ENCODE data around the gene EPB41L4B. TPM values are rescaled to one million over a fixed set of nuclear protein-coding genes. Genes with fewer than 3 reads are reported as not detected.

Gene EPB41L4B
- total RNA-seq, 6 experiments from 2014 or later, result 0.33 to 0.37 (median 0.35) TPM; not detected in 2

- H3K9me3 Mint-ChIP-seq, result no peaks in the 10 kb centered on the region
- no peaks in the 10 kb centered on the region; the same call in 1 of the 2 replicates for H3K36me3 Mint-ChIP-seq (ENCODE audit: low read depth)
- no peak overlapping the region for H3K4me3 Mint-ChIP-seq
- no peak for TF ChIP-seq CTCF (IDR thresholded peaks at IDR 0.05)
- no peak for DNase-seq
- peaks cover 10% of the 10 kb centered on the region for H3K27me3 Mint-ChIP-seq (ENCODE audit: insufficient read depth)
- H3K27ac Mint-ChIP-seq, result peak overlapping the region; percentile 81
- peaks cover 83% of the 10 kb centered on the region for H3K4me1 Mint-ChIP-seq (ENCODE audit: low read depth)
Measured at GRCh38 chr9:109253241-109253636, 67.6 kb downstream of the EPB41L4B start.

GRCh38 chr9:109252291-109252690 is 68.6 kb downstream of the EPB41L4B start:
- no peaks in the 10 kb centered on the region for H3K9me3 Mint-ChIP-seq
- H3K4me3 Mint-ChIP-seq, result no peak overlapping the region
- no peak overlapping the region for H3K27ac Mint-ChIP-seq
- peaks cover 7% of the 10 kb centered on the region for H3K27me3 Mint-ChIP-seq (ENCODE audit: insufficient read depth)
- no peak for DNase-seq
- H3K4me1 Mint-ChIP-seq (ENCODE audit: low read depth), result peaks cover 88% of the 10 kb centered on the region
- no peaks in the 10 kb centered on the region; the same call in 1 of the 2 replicates for H3K36me3 Mint-ChIP-seq (ENCODE audit: low read depth)
- TF ChIP-seq CTCF (IDR thresholded peaks at IDR 0.05), result no peak

- Mint-ChIP-seq H3K9me3 (no peaks in the 10 kb centered on the region), H3K4me1 (ENCODE audit: low read depth) (peaks cover 82% of the 10 kb centered on the region), H3K27me3 (ENCODE audit: insufficient read depth) (peaks cover 4% of the 10 kb centered on the region; the same call in 1 of the 2 replicates), H3K27ac (peak overlapping the region; percentile 85), H3K4me3 (peak overlapping the region; percentile 53; the same call in 1 of the 2 replicates), H3K36me3 (ENCODE audit: low read depth) (no peaks in the 10 kb centered on the region; the same call in 1 of the 2 replicates)
- DNase-seq, result no peak
- TF ChIP-seq CTCF (IDR thresholded peaks at IDR 0.05), result no peak
Measured at GRCh38 chr9:109251776-109252106, 69.1 kb downstream of the EPB41L4B start.

GRCh38 chr9:109251080-109251775 is 69.6 kb downstream of the EPB41L4B start:
- Mint-ChIP-seq H3K9me3 (no peaks in the 10 kb centered on the region), H3K27me3 (ENCODE audit: insufficient read depth) (0 out of 2 replicates have a peak, but pooled peaks cover 2% of the 10 kb centered on the region), H3K4me3 (peak overlapping the region; percentile 53; the same call in 1 of the 2 replicates), H3K27ac (peak overlapping the region; percentile 85), H3K36me3 (ENCODE audit: low read depth) (no peaks in the 10 kb centered on the region), H3K4me1 (ENCODE audit: low read depth) (peaks cover 77% of the 10 kb centered on the region)
- DNase-seq, result peak; percentile 27
- no peak for TF ChIP-seq CTCF (IDR thresholded peaks at IDR 0.05)

- no peak for DNase-seq
- Mint-ChIP-seq H3K9me3 (no peaks in the 10 kb centered on the region), H3K4me3 (no peak overlapping the region; the same call in 1 of the 2 replicates), H3K4me1 (ENCODE audit: low read depth) (peaks cover 73% of the 10 kb centered on the region), H3K27me3 (ENCODE audit: insufficient read depth) (0 out of 2 replicates have a peak, but pooled peaks cover 2% of the 10 kb centered on the region), H3K36me3 (ENCODE audit: low read depth) (no peaks in the 10 kb centered on the region), H3K27ac (peak overlapping the region; percentile 85; the same call in 1 of the 2 replicates)
- no peak for TF ChIP-seq CTCF (IDR thresholded peaks at IDR 0.05)
Measured at GRCh38 chr9:109250771-109251079, 70.1 kb downstream of the EPB41L4B start.

Measured in HFFc6 (cell line).